ENCODE results near the gene PDK2.

Gene PDK2

GRCh38 chr17:50151937-50152547 lies 56.9 kb downstream of the PDK2 start:
- peak; percentile 76 to 89 (median 84) for DNase-seq

- DNase-seq, result no peak
Observed at GRCh38 chr17:50152736-50153135, 57.6 kb downstream of the PDK2 start.

- DNase-seq, result peak in 3 of 4 experiments; percentile 41 to 60 (median 51)
Observed at GRCh38 chr17:50153650-50154575, 58.8 kb downstream of the PDK2 start.

- DNase-seq, result no peak
Observed at GRCh38 chr17:50154604-50155003, 59.5 kb downstream of the PDK2 start.

- DNase-seq, result peak in 3 of 4 experiments; percentile 48 to 61 (median 54)
Observed at GRCh38 chr17:50155115-50155819, 60.1 kb downstream of the PDK2 start.

- DNase-seq, result no peak
Observed at GRCh38 chr17:50157891-50158290, 62.7 kb downstream of the PDK2 start.

GRCh38 chr17:50161023-50161910 lies 66.1 kb downstream of the PDK2 start:
- peak; percentile 93 to 97 (median 95) for DNase-seq

Measured in suppressor macrophage (primary cell).